A172 (cell line): ENCODE measurements around the gene CPE. TPM values are rescaled to one million over a fixed set of nuclear protein-coding genes. Genes with fewer than 3 reads are reported as not detected.

ENCODE experiments used
- total RNA-seq: library from RNA; depleted of rRNA; stranded (reverse); fragments of >200 nt; shearing (Covaris generic); gene quantifications from 2 replicates; pipeline ENCODE4 v1.2.3, GENCODE V29; 2014; rRNA removed

The CPE gene
- total RNA-seq, 1 experiment from 2014 or later, result 10.3 TPM

Other genes starting within 250 kb of the CPE start
- gene KLHL2, start 171.4 kb upstream of the CPE start, total RNA-seq, result 18.3 and 21.1 TPM in 2 replicates
- gene MSMO1, start 51.3 kb upstream of the CPE start, total RNA-seq, result 72.3 and 98.6 TPM in 2 replicates